Left lung (tissue), 10 donors: ENCODE measurements around the gene TMEM222. TPM values are rescaled to one million over a fixed set of nuclear protein-coding genes. Genes with fewer than 3 reads are reported as not detected.
A peak's percentile ranks its signal among the peaks of the same experiment; 100 is the strongest.

Source experiments
- ATAC-seq: fragments of 200-7000 bp; cut with Tn5 transposase; one replicate; pipeline ENCODE4 v1.9.1; 2020; ENCODE audit warnings: moderate library complexity
- DNase-seq, 4 donors: peaks; one replicate each; pipeline ENCODE4 v3.0.0-alpha.2; 2013 to 2020
- H3K27ac ChIP-seq, 2 donors: fragments of 200-600 bp; sonication (generic) in 1 of 2; one replicate each; pipeline versions ENCODE4 v1.5.0 to v1.8.0; 2020 to 2021
- H3K27me3 ChIP-seq, 2 donors: fragments of 200-600 bp; sonication (generic) in 1 of 2; one replicate each; pipeline versions ENCODE4 v1.5.0 to v1.8.0; 2020 to 2021
- H3K36me3 ChIP-seq, 2 donors: fragments of 200-600 bp; sonication (generic) in 1 of 2; one replicate each; pipeline versions ENCODE4 v1.5.0 to v1.8.0; 2020 to 2021
- H3K4me1 ChIP-seq, 2 donors: fragments of 200-600 bp; one replicate each; pipeline ENCODE4 v1.8.0; 2021
- H3K4me3 ChIP-seq, 2 donors: fragments of 200-600 bp; sonication (generic) in 1 of 2; one replicate each; pipeline versions ENCODE4 v1.5.0 to v1.8.0; 2020 to 2021; ENCODE audit warnings: mild to moderate bottlenecking in 1 of 2
- H3K9me3 ChIP-seq, 2 donors: fragments of 200-600 bp; sonication (generic) in 1 of 2; one replicate each; pipeline versions ENCODE4 v1.5.0 to v1.8.0; 2020 to 2021
- CTCF ChIP-seq, 2 donors: fragments of 200-600 bp; sonication (generic) in 1 of 2; IDR thresholded peaks; one replicate each; pipeline versions ENCODE4 v1.5.0 to v1.8.0; 2021; ENCODE audit warnings: antibody characterized with exemption in 2 of 2
- intact Hi-C, 2 donors: fragments of 100-400 bp; cut with DNase I; formaldehyde crosslinking; loops; one replicate each; pipeline versions ENCODE4 v1.11.2 to v1.14.2; 2022
- polyA plus RNA-seq, 6 donors: library from polyadenylated mRNA; unstranded; fragments of 120-200 nt; gene quantifications; one replicate each; pipeline ENCODE4 v1.2.1, GENCODE V29; 2013; ENCODE audit not compliant: insufficient read length in 6 of 6
- total RNA-seq, 2 donors: library from RNA; stranded (reverse); fragmentation: NEBNext Ultra II Directional; extraction: Animal tissue kit (Norgen Biotek cat#: 25700); gene quantifications; one replicate each; pipeline ENCODE4 v1.2.1, GENCODE V29; 2021
- donor health status: DM: no; HTN: yes; CAD: no.
- donor health status: DM: no; HTN: no; CAD: no.

Gene TMEM222
- total and polyA plus RNA-seq, 8 donors: 29.4 to 40.4 (median 35.7) TPM

- Histone ChIP-seq H3K27ac (no peak overlapping the region), H3K36me3 (peaks cover 0 to 81% of the 10 kb centered on the region in 2 donors), H3K4me3 (no peak overlapping the region), H3K9me3 (no peaks in the 10 kb centered on the region), H3K4me1 (peaks cover 0 to 3% of the 10 kb centered on the region in 2 donors), H3K27me3 (no peaks in the 10 kb centered on the region)
- intact Hi-C loops: no loop called here
- no peak for TF ChIP-seq CTCF (IDR thresholded peaks at IDR 0.05)
- DNase-seq (no peak), ATAC-seq (no peak)
Measured at GRCh38 chr1:27293915-27294314, 28.0 kb upstream of the TMEM222 start.

GRCh38 chr1:27296773-27297291, 25.1 kb upstream of the TMEM222 start:
- no peaks in the 10 kb centered on the region for H3K27me3 ChIP-seq
- no peak overlapping the region for H3K4me3 ChIP-seq
- H3K4me1 ChIP-seq: peaks cover 19 to 21% of the 10 kb centered on the region in 2 donors
- ATAC-seq (peak; percentile 38), DNase-seq (peak; percentile 33 to 93 (median 62))
- no peak overlapping the region for H3K27ac ChIP-seq
- H3K9me3 ChIP-seq: no peaks in the 10 kb centered on the region
- TF ChIP-seq CTCF (IDR thresholded peaks at IDR 0.05): peak; percentile 47 to 55
- peaks cover 0 to 91% of the 10 kb centered on the region in 2 donors for H3K36me3 ChIP-seq
- intact Hi-C loops: loop anchor here in 1 of 2 donors (5.0 kb wide), 1 partner anchor 95 kb away; the partner anchor contains the start of gene GPR3

- Histone ChIP-seq H3K4me1 (peaks cover 19 to 21% of the 10 kb centered on the region in 2 donors), H3K27me3 (no peaks in the 10 kb centered on the region), H3K36me3 (peaks cover 0 to 92% of the 10 kb centered on the region in 2 donors), H3K4me3 (no peak overlapping the region), H3K9me3 (no peaks in the 10 kb centered on the region), H3K27ac (no peak overlapping the region)
- DNase-seq (no peak), ATAC-seq (no peak)
- intact Hi-C loops: loop anchor here in 1 of 2 donors (5.0 kb wide), 1 partner anchor 94 kb away; the partner anchor contains the start of gene GPR3
- TF ChIP-seq CTCF (IDR thresholded peaks at IDR 0.05): no peak
Measured at GRCh38 chr1:27297903-27298302, 24.1 kb upstream of the TMEM222 start.

GRCh38 chr1:27298632-27299384, 23.2 kb upstream of the TMEM222 start:
- H3K36me3 ChIP-seq: peaks cover 0 to 91% of the 10 kb centered on the region in 2 donors
- ATAC-seq: no peak
- no peak for TF ChIP-seq CTCF (IDR thresholded peaks at IDR 0.05)
- intact Hi-C loops: loop anchor here in 1 of 2 donors (5.0 kb wide), 1 partner anchor 93 kb away; the partner anchor contains the start of gene GPR3
- H3K27ac ChIP-seq: peak overlapping the region; percentile 25 to 60
- H3K27me3 ChIP-seq: no peaks in the 10 kb centered on the region
- no peak for DNase-seq
- H3K4me3 ChIP-seq: no peak overlapping the region
- no peaks in the 10 kb centered on the region for H3K9me3 ChIP-seq
- H3K4me1 ChIP-seq: peaks cover 19 to 21% of the 10 kb centered on the region in 2 donors
